Measurements from ENCODE around the gene BRSK1. TPM values are rescaled to one million over a fixed set of nuclear protein-coding genes. Genes with fewer than 3 reads are reported as not detected.

Gene BRSK1
- total RNA-seq, 1 experiment from 2014 or later: 8.7 TPM

- Histone ChIP-seq H3K27me3 (ENCODE audit: low read length) (no peaks in the 10 kb centered on the region), H3K9me2 (replicated peaks; ENCODE audit: low read length) (no peaks in the 10 kb centered on the region), H3K9me3 (ENCODE audit: low read length) (no peaks in the 10 kb centered on the region), H3K4me1 (ENCODE audit: insufficient read depth, low read length) (peaks cover under 1% of the 10 kb centered on the region; the same call in 1 of the 2 replicates), H3K9ac (ENCODE audit: low read length) (no peak overlapping the region), H3F3A (ENCODE audit: low read length, unreplicated experiment) (no peaks in the 10 kb centered on the region), H3K4me3 (ENCODE audit: low read length) (no peak overlapping the region), H3K36me3 (ENCODE audit: low read depth, low read length) (peaks cover 9% of the 10 kb centered on the region), H2AFZ (ENCODE audit: low read length) (no peak overlapping the region), H4K20me1 (ENCODE audit: low read length) (no peaks in the 10 kb centered on the region), H3K4me2 (ENCODE audit: low read length) (no peak overlapping the region), H3K79me2 (ENCODE audit: low read length) (peaks cover 6% of the 10 kb centered on the region), H3K27ac (ENCODE audit: low read length) (no peak overlapping the region)
- POLR2A ChIA-PET (ENCODE audit: unreplicated experiment): no interaction called here
- DNase-seq (no peak), ATAC-seq (no peak)
- no TSS peak for BruUV-seq (replicated peaks)
- intact Hi-C loops (cut with micrococcal nuclease): no loop called here
- no peak for TF ChIP-seq CTCF (conservative IDR thresholded peaks at IDR 0.05; ENCODE audit: low read depth, low read length)
- no peak for TF ChIP-seq EZH2phosphoT487 (IDR thresholded peaks at IDR 0.05; ENCODE audit: borderline replicate concordance, low read length)
- no peak for TF ChIP-seq EZH2 (IDR thresholded peaks at IDR 0.05; ENCODE audit: low read length, unreplicated experiment)
- CTCF ChIA-PET: no interaction called here
Observed at GRCh38 chr19:55265173-55265572, 18.6 kb upstream of the BRSK1 start.

- POLR2A ChIA-PET (ENCODE audit: unreplicated experiment): no interaction called here
Observed at GRCh38 chr19:55265723-55266386, 17.9 kb upstream of the BRSK1 start.

More at GRCh38 chr19:55265723-55266386, 17.9 kb upstream of the BRSK1 start:
- no peak for TF ChIP-seq CTCF (conservative IDR thresholded peaks at IDR 0.05; ENCODE audit: low read depth, low read length)
- TF ChIP-seq EZH2 (IDR thresholded peaks at IDR 0.05; ENCODE audit: low read length, unreplicated experiment): no peak
- TF ChIP-seq EZH2phosphoT487 (IDR thresholded peaks at IDR 0.05; ENCODE audit: borderline replicate concordance, low read length): no peak
- intact Hi-C loops (cut with micrococcal nuclease): no loop called here
- Histone ChIP-seq H3K9ac (ENCODE audit: low read length) (no peak overlapping the region), H3K4me3 (ENCODE audit: low read length) (no peak overlapping the region), H3K79me2 (ENCODE audit: low read length) (peaks cover 6% of the 10 kb centered on the region), H4K20me1 (ENCODE audit: low read length) (no peaks in the 10 kb centered on the region), H3K36me3 (ENCODE audit: low read depth, low read length) (peaks cover 9% of the 10 kb centered on the region), H3K9me3 (ENCODE audit: low read length) (no peaks in the 10 kb centered on the region), H3K9me2 (replicated peaks; ENCODE audit: low read length) (no peaks in the 10 kb centered on the region), H3K4me2 (ENCODE audit: low read length) (no peak overlapping the region), H3F3A (ENCODE audit: low read length, unreplicated experiment) (no peaks in the 10 kb centered on the region), H3K27ac (ENCODE audit: low read length) (no peak overlapping the region), H2AFZ (ENCODE audit: low read length) (no peak overlapping the region), H3K27me3 (ENCODE audit: low read length) (no peaks in the 10 kb centered on the region), H3K4me1 (ENCODE audit: insufficient read depth, low read length) (no peaks in the 10 kb centered on the region)
- DNase-seq (no peak), ATAC-seq (no peak)
- no TSS peak for BruUV-seq (replicated peaks)
- CTCF ChIA-PET: no interaction called here

Measured in PC-3 (cell line).